Right renal cortex interstitium (tissue), 3 donors: ENCODE data around the gene RGS12. TPM values are rescaled to one million over a fixed set of nuclear protein-coding genes. Genes with fewer than 3 reads are reported as not detected.

Source experiments
- DNase-seq, 3 donors: peaks; one replicate each; pipeline ENCODE4 v3.0.0-alpha.2; 2013; ENCODE audit warnings: low read depth in 3 of 3, low spot score in 2 of 3
- polyA plus RNA-seq, 3 donors: library from polyadenylated mRNA; unstranded; fragments of 120-200 nt; gene quantifications; one replicate each; pipeline ENCODE4 v1.2.1, GENCODE V29; 2013; ENCODE audit not compliant: insufficient read length in 3 of 3

Gene RGS12
- polyA plus RNA-seq, 3 donors: 33.3 to 36.2 (median 34.5) TPM

GRCh38 chr4:3252831-3253641, 39.8 kb upstream of the RGS12 start:
- DNase-seq: no peak

GRCh38 chr4:3253808-3254207, 39.0 kb upstream of the RGS12 start:
- DNase-seq: no peak

DNA sequence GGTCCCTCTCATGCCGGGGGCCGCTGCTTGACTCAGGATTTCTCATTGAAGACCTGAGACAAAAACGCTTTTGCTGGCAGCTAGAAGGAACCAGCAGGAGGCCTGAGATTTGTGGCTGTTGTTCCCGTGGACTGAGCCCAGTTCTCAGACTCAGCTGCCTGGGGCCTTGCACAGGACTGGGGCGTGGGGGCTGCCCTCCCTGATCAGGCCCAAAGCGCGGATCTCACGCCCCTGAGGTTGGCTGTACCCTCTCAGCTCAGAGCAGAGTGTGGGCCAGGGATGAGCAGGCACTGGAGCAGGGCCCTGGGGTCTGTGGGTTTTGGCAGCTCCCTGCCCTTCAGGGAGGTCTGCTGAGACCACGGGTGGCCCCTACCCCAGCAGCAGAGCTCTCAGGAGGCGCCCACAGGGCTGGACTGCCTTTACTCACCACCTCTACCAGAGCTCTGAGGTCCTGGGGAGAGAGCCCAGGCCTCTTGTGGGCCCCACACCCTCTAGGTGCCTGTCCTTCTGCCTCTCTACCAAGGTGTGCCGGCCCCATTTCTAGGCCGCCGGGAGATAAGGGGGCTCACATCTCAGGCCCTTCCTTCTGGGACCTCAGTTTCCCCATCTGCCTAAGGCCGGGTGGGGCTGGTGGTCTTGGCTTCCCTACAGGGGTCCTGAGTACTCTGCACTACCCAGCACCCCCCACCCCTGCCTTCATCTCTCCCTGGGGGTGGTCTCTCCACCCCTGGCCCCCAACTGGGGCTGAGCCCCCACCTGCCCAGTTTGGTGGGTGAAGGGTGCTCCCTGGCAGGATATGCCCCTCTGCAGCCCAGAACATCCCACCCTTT, 38.3 kb upstream of the RGS12 start:
- no peak for DNase-seq

GRCh38 chr4:3255611-3256186, 37.1 kb upstream of the RGS12 start:
- DNase-seq: no peak

GRCh38 chr4:3256230-3257102, 36.4 kb upstream of the RGS12 start:
- DNase-seq: no peak

GRCh38 chr4:3257103-3257555, 35.7 kb upstream of the RGS12 start:
- DNase-seq: no peak

DNA sequence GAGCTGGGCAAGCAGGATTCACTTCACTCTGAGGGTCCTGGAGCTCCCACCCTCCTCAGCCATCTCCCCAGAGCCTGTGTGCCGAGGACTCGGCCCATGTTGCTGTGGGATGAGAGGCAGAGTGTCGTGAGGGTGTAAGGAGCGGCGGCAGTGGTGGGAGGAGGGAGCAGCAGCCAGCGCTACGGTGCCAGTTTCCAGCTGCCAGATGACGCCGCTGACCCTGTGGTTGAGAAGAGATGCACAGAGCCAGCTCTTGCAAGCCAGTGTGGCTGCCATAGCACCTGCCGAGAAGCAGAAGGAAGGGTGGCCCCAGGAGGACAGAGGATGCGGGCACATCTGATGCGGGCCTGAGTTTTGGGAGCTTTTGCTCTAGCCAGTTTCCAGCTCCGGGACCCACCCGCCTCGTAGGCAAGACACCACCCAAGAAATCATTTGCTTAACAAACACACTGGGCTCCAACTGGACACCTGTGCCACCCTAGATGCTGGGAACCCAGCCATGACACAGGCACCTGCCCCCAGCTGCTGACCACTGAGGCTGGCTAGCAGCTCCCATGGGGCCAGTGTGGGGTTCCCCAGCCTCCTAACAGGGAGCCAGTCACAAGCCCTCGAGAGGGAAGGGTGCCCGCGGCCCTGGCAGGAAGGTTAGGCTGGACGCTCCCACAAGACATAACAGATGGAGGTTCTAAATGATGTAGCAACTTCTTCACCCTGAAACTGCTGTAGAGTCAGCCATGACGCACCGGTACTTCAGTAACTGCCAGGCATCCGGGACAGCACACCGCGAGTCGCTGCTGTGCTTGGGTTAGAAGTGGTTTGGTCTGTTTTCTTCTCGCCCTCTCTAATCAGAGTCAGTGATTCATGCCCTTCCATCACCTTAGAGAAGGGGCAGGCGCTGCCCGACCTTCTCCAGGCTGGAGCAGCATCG, 35.0 kb upstream of the RGS12 start:
- DNase-seq: no peak

- no peak for DNase-seq
Measured at GRCh38 chr4:3261411-3262207, 31.2 kb upstream of the RGS12 start.

DNA sequence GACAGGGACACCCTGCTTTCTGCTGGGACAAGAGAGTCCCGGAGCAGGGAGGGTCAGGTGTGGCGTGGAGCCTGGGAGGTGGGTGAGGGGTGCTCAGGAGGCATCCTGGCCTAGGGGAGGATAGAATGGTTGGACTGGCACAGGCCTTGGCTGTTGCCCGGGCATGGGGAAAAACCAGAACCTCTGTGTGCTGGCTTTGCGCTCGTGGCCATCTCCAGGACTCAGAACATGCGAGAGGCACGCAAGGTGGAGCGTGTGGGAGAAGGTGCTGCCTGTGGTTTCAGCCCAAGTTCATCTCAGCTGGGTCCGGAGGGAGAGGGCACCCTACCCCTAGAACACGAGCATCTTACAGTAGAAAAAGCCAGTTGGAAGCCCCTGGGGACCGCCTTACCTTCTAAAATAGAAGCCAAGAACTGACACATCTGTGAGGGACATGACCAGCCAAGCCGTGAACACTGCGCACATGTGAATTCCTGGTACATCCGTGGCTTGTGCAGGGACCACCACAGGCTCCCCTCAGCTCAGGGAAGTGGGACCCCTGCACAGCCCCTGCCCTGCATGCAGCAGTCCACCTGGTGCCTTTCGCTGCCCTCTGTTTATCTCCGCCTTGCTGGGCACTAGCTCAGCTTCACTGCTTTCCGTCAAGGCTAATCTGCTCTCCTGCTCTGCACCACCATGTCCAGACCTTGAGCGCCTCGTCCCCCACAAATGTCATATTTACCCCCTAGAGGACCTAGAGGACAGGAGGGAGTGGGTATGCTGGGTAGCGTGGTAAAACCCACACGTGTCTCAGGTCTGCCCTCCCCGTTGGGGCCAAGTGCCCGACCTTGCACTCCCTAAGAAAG, 30.4 kb upstream of the RGS12 start:
- DNase-seq: no peak

DNA sequence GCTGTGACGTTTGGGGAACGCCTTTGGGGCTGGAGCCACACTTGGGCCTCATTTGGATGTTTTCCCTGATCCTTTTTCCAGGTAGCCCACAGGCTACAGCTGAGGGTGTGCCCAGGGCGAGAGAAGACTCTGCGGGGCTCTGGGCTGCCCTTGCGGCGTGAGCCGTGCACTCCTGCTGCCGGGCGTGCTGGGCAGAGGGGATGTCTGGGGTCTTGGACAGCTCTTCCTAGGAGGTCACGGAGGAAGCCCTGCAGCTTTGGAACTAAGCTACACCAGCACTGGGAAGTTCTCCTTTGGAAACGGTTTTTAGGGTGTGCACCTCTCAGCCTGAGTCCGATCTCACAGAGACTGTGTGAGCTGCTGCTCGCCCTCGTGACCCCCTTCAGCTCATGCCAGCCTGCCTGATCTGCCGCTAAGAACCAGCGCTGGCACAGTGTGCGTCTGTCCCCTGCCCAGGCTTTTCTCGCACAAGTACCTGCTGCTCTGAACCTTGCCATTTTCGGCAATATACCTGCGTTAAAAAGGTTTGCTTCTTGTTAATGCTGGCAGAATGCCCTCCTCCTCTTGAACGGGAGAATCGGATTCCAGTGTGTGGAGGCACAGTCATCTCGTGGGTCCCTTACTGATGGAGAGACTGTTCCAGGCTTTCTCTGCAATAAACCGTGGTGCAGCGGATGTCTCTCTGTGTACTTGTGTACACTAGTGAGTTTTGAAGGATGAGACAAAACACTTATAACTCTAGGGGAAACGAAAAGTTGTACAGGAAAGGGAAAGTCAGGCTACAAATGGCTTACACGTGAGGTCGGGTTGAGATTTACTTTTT, 29.6 kb upstream of the RGS12 start:
- DNase-seq: no peak

DNA sequence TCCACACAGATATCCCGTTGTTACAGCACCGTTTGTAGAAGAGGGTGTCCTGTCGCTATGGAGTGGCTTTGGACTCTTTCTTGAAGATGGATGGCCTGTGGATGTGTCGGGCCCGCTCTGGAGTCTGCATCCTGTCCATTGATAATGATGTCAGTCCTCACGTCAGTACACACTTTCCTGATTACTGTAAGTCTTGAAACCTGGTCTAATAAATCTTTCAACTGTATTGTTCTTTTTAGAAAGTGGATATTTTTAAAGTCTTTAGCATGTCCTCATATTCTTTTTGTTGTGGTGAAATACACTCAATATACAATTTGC, 29.0 kb upstream of the RGS12 start:
- DNase-seq: no peak

GRCh38 chr4:3266076-3266475, 26.7 kb upstream of the RGS12 start:
- no peak for DNase-seq

GRCh38 chr4:3267576-3268394, 25.0 kb upstream of the RGS12 start:
- no peak for DNase-seq

GRCh38 chr4:3268395-3269104, 24.3 kb upstream of the RGS12 start:
- DNase-seq: no peak

DNA sequence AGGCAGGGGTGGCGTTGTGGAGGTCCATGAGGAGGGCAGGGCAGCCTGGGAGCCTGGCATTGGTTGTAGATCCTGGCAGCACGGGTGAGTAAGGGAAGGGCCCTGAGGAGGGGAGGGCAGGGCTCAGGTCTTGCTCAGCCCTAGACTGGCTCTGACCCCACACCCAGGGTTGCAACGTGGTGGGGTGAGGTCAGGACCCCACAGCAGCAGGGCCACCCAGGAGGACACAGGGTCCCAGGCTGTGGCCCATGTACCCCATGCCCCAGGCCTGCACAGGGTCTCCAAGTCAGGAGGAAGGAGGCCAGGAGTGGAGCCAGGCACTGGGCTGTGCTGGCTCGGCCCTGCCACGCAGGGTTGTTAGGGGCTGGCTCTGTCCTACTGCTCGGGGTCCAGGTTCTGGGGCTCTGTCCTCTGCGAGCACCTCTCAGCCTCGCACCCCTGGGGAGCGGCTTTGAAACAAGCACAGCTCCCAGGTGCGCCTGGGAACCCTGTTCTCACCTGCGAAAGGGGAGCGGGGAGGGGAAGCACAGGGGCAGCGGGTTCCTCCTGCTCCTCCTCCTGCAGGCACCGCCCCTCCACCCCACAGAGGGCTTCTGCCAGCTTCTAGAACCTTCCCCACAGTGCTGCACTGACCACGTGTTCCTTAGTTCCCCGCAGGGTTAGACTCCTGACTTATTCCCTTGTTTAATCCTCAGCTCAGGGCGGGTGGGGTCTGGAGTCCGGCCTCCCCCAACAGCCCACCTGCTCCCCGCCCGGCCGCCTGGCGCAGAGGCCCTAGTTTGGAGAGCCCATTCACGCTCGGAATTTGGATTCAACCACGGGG, 23.5 kb upstream of the RGS12 start:
- no peak for DNase-seq
